Measurements from ENCODE around the gene DCAF4L1.

DCAF4L1 gene, protein sequence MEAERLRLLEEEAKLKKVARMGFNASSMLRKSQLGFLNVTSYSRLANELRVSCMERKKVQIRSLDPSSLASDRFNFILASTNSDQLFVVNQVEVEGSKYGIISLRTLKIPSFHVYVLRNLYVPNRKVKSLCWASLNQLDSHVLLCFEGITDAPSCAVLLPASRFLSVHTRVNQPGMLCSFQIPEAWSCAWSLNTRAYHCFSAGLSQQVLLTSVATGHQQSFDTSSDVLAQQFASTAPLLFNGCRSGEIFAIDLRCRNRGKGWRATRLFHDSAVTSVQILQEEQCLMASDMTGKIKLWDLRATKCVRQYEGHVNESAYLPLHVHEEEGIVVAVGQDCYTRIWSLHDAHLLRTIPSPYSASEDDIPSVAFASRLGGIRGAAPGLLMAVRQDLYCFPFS

DNA sequence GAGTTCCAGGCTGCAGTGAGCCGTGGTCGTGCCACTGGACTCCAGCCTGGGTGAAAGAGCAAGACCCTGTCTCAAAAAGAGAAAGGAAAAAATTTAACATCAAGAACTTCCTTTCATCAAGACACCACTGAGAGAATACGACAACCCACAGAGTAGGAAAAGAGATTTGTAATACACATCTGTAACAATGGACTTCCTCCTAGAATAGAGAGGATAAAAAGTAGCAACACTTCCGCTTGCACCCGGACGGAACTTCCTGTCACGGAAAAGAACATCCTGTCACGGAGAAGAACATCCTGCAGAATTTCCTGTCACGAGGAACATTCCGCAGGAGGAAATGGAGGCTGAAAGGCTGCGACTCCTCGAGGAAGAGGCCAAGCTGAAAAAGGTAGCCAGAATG, at the start of gene DCAF4L1:
Gene DCAF4L1, plus strand, starts transcription at position 301 of the 400 bp plus-strand sequence. Its CDS starts 37 bp downstream, at position 338.
- no peak for DNase-seq (ENCODE audit: low spot score)

DNA sequence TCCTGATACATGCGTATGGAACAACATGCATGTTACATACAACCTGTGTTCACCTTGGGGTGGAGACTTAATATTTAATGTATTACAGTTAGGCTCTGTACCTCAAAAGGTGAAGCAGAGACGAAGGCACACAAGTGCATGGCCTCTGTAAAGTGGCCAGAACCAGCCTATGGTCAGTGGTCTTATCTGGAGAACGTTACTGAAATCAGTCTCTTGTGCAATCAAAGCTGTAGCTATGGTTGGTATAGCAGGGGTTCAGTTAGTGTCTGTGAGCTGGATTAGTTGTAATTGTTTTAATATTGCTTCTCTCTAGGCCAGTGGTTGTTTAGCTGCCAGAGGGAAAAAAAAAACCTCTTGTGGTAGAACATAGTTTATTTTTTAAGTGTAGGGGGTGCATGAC, 48.6 kb upstream of the DCAF4L1 start:
- no peak for DNase-seq (ENCODE audit: low spot score)

DNA sequence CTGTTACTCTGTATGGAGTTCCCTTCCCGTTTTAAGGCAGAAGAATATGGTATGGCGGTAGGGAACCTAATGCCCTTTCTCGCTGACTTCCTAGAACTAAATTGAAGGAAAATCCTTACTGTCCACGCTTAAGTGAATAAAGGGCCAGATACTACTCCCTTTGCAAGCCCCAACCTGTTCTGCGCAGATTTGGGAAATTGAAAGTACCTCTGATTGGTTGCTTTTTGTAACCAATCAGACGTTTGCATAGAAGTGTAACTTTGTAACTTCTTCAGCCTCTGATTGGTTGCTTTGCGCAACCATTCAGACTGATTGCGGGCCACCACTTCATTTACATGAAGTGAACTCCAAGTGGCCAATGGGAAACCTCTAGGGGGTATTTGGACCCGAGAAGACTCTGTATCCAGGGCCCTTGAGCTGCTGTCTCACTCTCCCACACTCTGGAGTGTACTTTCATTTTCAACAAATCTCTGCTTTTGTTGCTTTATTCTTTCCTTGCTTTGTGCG, 47.5 kb upstream of the DCAF4L1 start:
- DNase-seq (ENCODE audit: low spot score) = no peak

DNA sequence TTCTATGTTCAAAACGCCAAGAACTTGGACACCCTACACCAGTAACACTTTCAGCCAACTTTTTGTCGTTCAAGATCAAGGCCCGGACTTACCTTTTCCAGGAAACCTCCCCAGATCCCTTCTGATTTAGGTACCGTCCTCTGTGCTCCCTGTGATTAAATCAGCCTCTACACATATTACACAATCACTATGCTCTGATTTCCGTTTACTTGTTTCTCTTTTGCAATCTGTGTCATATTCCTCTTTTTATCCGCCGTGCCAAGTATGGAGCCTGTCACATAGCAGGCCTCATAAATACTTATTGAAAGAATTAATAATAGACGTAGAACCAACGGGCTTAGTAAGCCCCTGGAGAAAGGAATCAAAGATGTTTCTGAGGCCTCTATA, 47.0 kb upstream of the DCAF4L1 start:
- DNase-seq (ENCODE audit: low spot score) = no peak

DNA sequence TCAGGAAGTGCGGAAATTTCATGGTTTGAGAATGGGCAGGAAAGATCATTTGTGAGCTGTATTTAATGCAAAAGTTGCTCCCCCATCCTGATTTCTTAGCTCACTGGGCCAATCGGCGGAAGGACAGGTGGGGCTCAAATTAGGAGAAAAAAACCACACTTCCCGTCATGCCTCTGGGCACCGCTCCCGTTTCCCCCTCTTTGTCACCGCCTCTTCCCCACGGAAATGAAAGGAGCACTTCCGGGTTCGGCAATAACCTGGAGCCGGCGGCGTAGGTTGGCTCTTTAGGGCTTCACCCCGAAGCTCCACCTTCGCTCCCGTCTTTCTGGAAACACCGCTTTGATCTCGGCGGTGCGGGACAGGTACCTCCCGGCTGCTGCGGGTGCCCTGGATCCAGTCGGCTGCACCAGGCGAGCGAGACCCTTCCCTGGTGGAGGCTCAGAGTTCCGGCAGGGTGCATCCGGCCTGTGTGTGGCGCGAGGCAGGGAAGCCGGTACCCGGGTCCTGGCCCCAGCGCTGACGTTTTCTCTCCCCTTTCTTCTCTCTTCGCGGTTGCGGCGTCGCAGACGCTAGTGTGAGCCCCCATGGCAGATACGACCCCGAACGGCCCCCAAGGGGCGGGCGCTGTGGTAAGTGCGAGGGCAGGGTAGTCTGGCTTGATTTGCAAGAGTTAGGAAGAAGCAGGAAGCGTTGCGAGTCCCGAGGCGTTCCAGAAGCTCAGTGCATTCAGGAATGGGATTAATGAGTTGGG, 46.5 kb upstream of the DCAF4L1 start, which contains the start of gene TMEM33:
Gene TMEM33, plus strand, starts transcription at position 529 of the 751 bp plus-strand sequence. Its CDS starts 56 bp downstream, at position 585.
- peak; percentile 92 for DNase-seq (ENCODE audit: low spot score)

DNA sequence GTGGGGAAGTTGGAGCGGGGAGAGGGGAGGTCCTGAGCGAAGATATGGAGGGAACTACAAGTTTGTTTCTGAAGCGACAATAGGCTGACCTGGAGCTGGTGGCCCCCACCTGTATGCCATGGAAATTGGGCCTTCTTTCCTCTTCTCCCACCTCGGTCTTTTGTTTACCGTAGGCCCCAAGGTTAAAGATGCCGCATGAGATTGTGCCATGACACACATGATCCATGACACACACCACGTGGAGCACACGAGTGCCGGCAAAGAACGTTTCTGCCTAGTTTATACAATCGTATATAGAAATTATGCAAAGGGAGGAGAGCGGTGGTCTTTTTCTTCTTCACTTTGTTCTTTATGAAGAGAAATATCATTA, 45.9 kb upstream of the DCAF4L1 start:
- peak; percentile 39 for DNase-seq (ENCODE audit: low spot score)

DNA sequence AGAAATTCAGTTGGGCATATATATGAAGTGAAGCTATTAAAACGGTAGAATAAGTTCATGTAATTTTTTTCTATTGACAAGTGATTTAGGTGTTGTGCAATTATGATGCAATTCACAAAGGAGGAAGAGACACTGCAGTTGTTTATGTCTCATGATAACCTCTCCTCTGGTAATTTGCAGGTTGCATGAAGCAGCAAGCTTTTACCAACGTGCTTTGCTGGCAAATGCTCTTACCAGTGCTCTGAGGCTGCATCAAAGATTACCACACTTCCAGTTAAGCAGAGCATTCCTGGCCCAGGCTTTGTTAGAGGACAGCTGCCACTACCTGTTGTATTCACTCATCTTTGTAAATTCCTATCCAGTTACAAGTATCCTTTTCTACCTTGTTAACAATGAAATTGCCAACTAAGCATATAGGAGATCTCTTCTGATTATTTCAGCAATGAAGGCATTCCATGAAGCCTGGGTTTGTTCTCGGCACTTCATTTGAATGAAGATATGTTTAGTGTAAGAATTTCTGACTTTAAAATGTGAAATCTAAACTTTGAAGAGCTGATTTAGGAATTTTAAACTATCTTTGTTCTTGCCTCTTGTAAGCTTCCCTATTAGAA, 42.4 kb upstream of the DCAF4L1 start:
- peak; percentile 62 for DNase-seq (ENCODE audit: low spot score)

DNA sequence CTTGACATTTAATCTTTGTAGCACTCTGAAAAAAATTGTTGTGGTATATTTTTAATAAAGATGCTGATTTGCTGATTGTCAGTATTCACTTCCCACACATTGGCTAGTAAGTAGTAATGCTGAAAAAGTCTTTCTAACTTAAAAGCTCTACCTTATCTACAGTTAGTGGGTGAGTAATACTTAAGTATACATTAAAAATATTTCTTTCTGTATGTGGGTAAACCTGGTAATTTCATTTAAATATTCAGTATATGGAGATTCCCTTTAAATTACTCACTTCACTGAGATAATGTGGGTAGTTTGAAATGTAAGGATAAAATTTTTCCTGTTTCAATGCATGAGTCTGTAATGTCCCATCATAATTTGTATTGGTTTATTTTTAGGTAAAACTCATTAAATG, 40.7 kb upstream of the DCAF4L1 start:
- DNase-seq (ENCODE audit: low spot score) = no peak

DNA sequence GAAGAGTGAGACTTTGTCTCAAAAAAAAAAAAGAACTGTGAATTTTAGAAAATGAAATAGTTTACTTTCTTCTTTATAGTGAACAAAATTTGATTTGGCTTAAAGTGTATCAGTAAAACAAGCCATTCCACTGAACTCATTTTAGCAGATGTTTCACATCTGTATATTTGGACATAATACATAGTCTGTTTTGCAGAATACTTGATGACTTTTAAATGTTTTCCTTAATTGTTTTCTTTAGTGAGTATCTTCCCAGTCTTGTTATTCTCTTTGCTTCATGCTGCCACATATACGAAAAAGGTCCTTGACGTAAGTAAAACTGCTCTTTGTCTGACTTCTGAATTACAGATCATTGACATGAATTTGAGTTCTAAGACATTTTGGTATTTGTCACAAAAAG, 38.0 kb upstream of the DCAF4L1 start:
- DNase-seq (ENCODE audit: low spot score) = no peak

DNA sequence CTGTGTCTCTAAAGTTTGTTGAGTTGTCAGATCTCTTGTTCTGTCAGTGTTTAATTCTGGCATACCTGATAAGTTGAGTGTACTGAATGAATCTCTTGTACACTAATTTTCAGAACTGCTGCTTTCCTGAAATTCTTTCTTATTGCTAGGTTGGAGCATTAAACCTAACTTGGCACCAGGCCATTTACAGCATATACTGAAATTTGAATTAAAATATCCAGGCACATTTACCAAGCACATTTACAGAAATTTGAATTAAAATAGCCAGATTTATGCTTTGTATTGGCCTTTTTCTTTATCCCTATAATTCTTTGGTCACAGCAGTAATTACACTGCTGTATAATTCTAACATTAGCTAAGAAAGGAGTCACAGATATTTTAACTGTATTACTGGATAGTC, 37.5 kb upstream of the DCAF4L1 start:
- DNase-seq (ENCODE audit: low spot score) = no peak

DNA sequence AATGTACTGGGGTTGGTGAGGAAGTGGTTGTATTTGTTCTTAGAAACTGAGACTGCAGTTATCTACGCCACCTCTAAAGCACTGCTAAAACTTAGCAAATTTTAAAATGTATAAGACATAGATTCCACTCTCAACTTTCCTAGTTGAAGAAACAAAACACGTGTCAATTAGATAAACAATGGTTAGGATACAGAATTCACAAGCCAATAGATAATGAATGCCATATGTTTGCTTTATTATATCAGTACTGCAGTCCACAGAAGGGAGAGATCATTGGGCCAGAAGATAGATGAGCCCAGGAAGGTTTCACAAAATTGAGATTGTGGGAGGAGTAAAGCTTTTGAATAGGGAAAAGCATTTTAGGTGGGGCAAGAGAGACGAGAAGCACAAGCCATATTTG, 32.0 kb upstream of the DCAF4L1 start:
- DNase-seq (ENCODE audit: low spot score) = no peak

DNA sequence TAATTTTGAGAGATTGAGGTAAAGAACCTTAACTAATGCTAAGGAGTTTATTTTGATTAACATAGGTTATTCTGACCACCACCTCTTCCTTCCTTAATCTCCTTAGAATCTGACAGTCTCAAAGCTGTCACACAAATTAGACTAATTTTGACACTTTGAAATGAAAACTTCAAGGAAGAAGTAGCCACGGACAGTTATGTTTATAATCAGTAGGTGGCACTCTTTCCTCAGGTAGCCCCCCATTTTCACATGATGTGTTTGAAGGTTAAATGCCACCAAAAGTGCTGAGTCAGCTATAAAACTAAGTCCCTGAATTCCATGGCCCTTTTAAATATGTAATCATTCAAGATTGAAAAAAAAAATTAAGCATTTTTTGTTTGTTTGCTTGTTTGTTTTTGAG, 23.9 kb upstream of the DCAF4L1 start:
- peak; percentile 42 for DNase-seq (ENCODE audit: low spot score)

DNA sequence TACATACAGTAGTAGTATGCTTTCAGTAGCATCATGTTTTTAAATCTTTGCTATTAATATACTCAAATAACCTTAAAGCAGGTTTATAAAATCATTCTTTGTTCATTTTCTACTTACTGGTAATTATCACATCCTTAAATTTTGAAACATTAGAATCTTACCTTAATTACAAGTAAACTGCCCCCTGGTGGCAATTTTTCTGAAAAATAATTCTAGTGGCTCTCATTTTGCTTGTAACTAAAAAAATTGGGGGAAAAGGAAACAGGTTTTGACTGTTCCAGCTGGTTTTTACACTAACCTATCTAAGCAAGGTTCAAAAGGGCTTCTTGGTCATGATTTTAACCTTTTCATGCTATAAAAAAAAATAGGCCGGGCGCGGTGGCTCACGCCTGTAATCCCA, 18.5 kb upstream of the DCAF4L1 start:
- DNase-seq (ENCODE audit: low spot score) = peak; percentile 20

DNA sequence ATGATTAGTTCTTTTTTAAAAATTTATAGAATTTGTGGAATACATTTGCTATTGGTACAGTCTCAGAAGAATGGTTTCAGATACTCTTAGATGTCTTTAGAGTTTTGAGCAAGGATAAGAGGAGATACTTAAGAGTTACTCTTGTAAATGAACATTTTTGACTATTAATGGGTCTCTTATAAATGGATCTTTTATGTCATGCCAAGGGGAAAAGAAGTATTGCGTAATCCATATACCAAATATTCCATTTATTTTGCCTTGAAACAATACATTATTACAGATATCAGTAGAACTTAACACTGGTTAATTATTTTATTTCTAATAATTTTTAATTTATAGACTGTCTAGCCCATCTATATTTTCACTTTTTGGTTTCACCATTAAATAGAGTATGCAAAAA, 17.2 kb upstream of the DCAF4L1 start:
- DNase-seq (ENCODE audit: low spot score) = no peak

DNA sequence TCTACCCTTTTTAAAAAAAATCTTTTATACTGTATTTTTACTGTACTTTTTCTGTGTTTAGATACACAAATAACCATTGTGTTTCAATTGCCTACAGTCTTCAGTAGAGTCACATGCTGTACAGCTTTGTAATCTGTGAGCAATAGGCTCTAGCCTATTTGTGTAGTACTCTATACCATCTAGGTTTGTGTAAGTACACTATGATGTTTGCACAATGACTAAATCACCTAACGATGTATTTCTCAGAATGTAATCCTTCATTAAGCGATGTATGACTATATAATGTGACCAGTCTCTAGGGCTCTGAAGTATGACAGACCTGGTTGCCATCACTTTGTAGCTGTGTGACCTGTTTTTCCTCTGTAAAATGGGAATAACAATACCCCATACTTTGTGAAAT, 14.2 kb upstream of the DCAF4L1 start:
- no peak for DNase-seq (ENCODE audit: low spot score)

DNA sequence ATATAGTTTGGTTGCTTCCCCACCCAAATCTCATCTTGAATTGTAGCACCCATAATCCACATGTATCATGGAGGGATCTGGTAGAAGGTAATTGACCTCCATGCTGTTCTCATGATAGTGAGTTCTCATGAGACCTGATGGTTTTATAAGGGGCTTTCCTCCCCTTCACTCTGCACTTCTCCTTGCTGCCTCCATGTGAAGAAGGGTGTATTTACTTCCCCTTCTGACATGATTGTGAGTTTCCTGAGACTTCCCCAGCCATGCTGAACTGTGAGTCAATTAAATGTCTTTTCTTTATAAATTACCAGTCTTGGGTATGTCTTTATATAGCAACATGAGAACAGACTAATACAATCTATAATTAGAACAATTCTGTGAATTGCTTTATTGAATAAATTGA, 11.9 kb upstream of the DCAF4L1 start:
- DNase-seq (ENCODE audit: low spot score) = no peak

DNA sequence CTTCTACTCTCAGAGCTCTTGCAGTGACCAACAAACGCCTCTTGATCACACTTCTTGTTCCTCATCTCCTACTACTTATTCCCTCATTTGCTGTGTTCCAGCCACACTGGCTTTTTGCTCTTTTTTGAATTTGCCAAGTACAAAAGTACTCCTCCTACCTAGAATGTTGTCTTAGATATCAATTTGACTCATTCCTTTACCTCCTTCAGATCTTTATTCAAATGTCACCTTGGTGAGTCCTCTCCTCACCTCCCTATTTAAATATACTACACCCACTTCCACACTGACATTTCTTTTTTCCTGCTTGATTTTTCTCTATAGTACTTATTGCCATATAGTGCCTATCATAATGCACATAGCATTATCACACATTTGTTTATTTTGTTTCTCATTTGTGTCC, 6.2 kb upstream of the DCAF4L1 start:
- DNase-seq (ENCODE audit: low spot score) = no peak

DNA sequence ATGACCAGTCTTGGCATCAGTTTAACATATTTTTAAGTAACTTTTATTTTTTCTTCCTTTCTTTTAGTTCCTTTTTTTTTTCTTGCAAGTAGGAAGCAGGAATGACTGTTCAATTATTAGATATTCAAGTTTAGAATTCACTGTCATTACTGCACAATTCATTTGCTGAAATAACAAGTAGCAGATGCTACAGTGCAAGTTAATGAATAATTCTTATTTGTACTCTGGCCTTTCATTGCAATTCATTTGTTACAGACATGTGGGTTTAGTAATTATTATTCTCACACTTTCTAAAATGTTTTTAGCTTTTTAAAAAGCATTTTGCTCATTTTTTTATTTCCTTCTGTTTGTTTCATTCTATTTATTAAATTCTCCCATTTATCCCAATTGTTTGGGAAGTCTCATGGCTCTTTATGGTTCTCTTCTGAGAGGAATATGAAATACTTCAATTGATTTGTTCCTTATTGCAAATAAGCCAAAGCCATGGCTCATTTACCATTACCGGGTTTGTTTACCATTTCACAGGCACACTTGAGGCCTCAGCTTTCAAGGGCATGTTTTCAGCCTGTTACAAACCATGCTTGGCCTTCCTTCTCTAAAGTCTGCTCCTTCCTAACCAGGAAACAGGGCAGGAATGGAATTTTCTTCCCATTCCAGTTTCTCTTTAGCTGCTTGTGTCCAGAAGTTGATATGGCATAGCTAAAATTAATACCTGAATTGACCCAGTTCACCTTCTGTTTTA, 4.6 kb upstream of the DCAF4L1 start:
- peak; percentile 14 for DNase-seq (ENCODE audit: low spot score)

DNA sequence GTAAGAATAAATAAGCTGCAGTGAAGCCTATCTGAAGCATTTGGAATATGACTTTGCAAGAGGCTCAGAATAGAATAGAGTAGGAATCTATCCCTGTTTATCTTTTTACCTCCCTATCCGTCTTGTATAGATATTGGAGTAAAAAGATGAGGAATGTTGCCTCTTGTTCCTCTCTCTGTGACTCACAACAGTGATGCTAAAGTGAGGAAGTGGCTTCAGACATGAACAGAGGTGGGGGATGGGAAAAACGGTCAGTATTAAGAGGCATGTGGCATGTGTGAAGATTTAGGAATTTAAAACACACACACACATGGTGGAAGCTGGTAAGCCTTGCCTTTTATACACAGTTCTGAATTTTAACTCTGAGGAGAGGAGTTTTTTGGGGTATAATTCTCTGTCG, 3.8 kb upstream of the DCAF4L1 start:
- DNase-seq (ENCODE audit: low spot score) = peak; percentile 55

DNA sequence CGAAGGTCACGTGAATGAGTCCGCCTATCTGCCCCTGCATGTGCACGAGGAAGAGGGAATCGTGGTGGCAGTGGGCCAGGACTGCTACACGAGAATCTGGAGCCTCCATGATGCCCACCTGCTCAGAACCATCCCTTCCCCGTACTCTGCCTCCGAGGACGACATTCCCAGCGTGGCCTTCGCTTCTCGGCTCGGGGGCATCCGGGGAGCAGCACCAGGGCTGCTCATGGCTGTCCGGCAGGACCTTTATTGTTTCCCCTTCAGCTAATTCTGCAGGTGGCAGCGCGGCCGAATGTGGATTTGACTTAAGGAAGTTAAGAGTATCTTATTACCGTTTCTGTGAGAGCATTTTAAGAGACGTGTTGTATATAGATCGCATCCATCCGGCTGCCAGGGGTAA, 1.2 kb downstream of the DCAF4L1 start:
- DNase-seq (ENCODE audit: low spot score) = no peak

DNA sequence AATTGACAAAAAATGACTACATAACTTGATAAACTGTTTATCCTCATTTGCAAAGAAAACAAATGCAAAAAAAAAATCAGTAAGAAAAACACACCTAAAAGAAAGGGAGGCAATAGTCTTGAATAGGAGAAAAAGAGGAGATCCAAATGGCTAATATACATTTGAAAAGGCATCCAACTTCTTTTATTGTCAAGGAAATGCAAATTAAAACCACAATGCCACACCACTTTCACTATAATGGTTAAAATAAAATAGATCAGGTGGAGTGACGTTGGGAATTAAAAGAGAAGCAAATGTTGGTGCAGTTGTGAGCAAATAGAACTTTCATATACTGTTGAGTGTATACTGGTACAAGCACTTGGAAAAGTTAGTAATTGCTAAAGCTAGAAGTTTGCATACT, 3.6 kb downstream of the DCAF4L1 start:
- DNase-seq (ENCODE audit: low spot score) = no peak

DNA sequence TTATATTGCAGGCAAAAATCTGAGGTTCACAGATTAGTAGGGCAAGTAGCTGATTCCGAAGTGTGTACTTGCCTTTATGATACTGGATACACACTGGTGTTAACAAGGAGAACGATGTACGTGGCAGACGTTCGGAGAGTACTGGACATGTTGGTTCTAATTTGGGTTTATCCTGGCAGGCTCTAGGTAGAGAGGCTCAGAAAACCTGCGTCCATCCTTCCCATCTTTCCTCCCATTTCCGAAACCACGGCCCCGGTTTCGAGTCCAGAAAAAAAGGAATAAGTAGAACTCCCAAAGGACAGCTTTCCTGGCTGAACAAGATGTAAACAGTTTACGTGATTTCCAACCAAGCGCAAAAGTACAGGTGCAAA, 8.4 kb downstream of the DCAF4L1 start:
- no peak for DNase-seq (ENCODE audit: low spot score)
